Subcutaneous adipose tissue (tissue), 4 donors: Measurements from ENCODE around the gene ADAM12. TPM values are rescaled to one million over a fixed set of nuclear protein-coding genes. Genes with fewer than 3 reads are reported as not detected.

Source experiments
- total RNA-seq, 4 donors: library from RNA; depleted of rRNA; stranded (reverse); fragments of >200 nt; gene quantifications; one replicate each; pipeline ENCODE4 v1.1.0, GENCODE V29; 2016
- TF ChIP-seq, protein P1 (sequence below): fragments of 450-650 bp; IDR thresholded peaks from one replicate; pipeline ENCODE4 v1.5.1; 2016; ENCODE audit warnings: low read depth, mild to moderate bottlenecking, control low read depth, antibody characterized with exemption, moderate library complexity

ADAM12 gene
- total RNA-seq, 4 donors from 2014 or later: 11.5 to 20.4 (median 14.5) TPM

- TF ChIP-seq, protein P1, sequence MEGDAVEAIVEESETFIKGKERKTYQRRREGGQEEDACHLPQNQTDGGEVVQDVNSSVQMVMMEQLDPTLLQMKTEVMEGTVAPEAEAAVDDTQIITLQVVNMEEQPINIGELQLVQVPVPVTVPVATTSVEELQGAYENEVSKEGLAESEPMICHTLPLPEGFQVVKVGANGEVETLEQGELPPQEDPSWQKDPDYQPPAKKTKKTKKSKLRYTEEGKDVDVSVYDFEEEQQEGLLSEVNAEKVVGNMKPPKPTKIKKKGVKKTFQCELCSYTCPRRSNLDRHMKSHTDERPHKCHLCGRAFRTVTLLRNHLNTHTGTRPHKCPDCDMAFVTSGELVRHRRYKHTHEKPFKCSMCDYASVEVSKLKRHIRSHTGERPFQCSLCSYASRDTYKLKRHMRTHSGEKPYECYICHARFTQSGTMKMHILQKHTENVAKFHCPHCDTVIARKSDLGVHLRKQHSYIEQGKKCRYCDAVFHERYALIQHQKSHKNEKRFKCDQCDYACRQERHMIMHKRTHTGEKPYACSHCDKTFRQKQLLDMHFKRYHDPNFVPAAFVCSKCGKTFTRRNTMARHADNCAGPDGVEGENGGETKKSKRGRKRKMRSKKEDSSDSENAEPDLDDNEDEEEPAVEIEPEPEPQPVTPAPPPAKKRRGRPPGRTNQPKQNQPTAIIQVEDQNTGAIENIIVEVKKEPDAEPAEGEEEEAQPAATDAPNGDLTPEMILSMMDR: no peak
Measured at GRCh38 chr10:126101325-126101724, 287.0 kb downstream of the ADAM12 start.

DNA sequence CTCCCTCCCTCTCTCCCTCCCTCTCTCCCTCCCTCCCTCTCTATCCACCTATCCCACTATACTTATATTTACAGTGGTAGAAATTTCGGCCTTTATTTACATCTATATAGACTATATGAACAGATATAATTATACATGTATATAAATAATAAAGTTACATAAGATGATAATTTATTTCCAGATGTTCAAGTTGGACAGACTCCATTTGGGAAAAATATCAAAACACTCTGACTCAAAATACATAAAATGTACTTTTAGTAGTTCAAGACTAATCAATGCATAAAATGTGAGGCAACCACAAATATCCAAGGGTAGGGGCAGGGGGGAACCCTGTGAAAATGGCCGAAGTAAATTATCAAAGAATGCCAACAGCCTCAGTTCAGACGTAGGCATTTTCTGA, 288.9 kb downstream of the ADAM12 start:
- TF ChIP-seq, protein P1: no peak

DNA sequence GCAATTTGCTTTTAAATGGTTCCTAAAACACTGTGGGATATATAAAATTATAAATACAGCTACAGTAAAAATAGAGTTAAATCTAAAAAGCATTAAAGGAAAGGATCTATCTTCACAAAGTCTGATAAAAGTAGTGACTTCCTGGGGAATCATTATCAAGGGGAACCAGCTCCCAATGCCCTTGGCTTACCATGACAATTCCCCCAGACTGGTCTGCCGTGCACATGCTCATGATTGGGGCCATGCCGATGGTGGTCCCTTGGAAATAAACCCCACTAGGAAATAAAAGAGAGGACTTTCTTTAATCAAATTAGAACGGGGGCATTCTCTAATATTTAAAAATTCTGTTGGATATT, 290.1 kb downstream of the ADAM12 start:
- TF ChIP-seq, protein P1: no peak

DNA sequence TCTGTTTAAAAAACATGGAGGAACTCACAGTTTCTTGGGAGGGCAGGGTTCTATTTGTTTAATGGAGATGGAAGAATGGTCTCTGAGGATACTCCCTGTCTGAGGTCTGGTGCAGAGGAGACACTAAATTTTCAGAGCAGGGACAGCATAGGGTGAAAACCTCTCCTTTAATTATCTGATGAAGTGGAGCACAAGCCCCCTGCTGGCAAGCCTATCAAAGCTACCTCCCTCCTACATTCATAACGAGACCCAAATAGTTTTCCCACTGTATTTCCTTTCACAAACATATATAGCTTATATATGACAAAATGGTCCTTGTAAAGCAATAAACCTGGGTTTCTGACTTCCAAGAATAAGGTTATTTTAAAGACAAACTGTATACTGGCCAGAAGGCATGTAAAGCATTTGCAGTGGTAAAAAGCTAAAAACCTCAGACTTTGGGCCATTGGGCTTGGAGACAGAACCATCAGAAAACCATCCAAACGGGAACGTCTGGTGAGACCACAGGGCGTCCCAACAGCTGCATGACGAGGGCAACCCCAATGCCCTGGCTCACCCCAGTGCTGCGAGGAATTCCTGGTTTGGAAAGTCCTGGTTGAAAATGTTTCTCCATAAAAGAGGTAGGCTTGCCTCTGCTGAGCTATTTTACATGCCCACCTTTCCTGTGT, 290.6 kb downstream of the ADAM12 start:
- TF ChIP-seq, protein P1: no peak

GRCh38 chr10:126094537-126094936, 293.7 kb downstream of the ADAM12 start:
- TF ChIP-seq, protein P1: no peak

GRCh38 chr10:126092366-126093215, 295.7 kb downstream of the ADAM12 start:
- TF ChIP-seq, protein P1: no peak

DNA sequence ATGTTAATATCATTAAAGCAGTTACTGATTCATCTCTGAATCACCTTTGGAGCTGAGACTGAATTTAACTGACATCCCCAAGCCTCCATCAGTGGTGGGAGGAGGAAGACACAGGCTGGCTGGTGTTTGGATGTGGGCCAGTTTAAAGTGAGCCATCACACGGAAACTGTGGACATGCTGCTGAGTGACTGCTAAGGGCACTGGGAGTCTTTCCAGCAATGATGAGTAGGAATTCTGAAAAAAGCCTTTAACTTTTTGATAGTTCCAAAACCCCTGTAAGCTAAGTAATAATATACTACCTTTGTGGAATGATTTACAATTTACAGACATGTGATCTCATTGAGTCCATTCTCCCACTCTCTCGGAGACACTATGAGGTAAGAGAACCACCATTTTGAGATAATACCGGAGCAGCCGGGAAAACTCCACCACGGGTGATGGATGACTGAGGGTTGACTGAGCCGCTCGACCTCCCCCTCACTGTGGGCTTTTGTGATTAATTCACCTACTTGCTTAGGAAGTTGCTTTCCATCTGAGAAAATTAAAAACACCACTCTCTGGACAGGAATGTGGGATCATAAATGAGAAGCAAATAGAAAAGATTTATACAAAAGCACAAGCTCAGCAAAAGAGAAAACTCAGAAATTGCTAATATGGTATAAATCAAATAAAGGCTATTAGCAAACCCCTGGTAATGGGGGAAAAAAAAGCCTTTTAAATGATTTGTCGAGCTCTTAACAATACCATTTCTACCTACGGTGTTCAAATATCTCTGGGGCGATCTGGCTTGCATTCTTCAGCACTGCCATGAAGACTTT, 297.2 kb downstream of the ADAM12 start:
- TF ChIP-seq, protein P1: no peak
